Activated effector memory CD4-positive, alpha-beta T cell treated with anti-CD3 and anti-CD28 coated beads, Interleukin-2, amount 50 U/mL, for 16 hours (primary cell): ENCODE measurements around the gene GIGYF1.
"Not testable (repeated sequence)": the region's sequence is repeated elsewhere in the genome, so short reads cannot be mapped to it uniquely, and the experiment has no call there.

Experiments used
- DNase-seq: peaks from one replicate; pipeline ENCODE4 v3.0.0-alpha.2; 2020

GIGYF1 gene

GRCh38 chr7:100706672-100707311 lies 12.7 kb upstream of the GIGYF1 start:
- no peak for DNase-seq

- DNase-seq = peak; percentile 100
Measured at GRCh38 chr7:100705753-100706671, 12.0 kb upstream of the GIGYF1 start, which contains the start of gene POP7. Gene POP7, plus strand, starts transcription at chr7:100706121. Its CDS starts 710 bp downstream, at chr7:100706831.

DNA sequence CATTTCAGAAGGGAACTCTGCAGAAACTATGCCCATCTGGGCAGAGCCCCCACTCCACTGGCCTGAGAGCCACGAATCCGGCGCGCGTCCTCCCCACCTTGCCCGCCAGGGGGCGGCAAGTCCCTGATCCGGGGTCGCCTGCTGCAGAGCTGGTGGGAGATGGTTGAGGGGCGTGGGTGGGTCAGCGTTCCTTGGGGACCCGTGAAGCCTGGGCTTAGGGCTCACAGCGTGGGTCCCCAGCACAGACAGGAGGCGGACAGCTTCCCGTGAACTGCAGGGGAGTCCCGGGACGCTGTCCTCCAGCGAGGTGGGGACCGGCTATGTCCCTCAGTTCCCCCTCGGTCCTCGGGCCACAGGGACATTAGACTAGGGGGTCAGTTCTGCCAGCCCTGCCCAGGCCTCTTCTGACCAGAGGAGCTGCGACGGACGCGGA lies 11.3 kb upstream of the GIGYF1 start:
- peak; percentile 93 for DNase-seq

DNA sequence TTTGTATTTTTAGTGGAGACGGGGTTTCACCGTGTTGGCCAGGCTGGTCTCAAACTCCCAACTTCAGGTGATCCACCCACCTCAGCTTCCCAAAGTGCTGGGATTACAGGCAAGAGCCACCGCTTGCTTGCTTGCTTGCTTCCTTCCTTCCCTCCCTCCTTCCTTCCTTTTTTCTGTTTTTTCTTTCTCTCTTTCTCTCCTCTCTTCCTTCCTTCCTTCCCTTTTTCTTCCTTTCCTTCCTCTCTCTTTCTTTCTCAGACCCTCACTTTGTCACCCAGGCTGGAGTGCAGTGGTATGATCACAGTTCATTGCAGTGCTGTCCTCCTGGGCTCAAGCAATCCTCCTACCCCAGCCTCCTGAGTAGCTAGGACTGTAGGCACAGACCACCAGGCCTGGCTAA lies 7.0 kb upstream of the GIGYF1 start:
- DNase-seq = not testable (repeated sequence)

DNA sequence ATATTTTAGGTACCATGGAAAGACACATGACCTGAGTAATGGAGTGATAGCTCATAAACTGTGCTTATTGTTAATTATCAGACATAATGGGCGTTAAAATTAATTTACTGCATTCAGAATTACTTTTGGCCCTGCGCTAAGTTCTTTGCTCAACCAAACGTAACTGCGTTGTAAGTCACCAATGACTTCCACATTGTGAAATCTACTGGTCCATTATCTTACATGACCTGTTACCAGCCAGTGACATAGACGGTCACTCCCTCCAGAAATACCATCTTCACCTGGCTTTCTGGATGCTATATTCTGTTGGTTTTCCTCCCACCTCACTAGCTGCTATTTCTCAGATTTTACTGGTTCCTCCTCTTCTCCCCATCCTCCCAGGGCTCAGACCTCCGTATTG lies 5.0 kb upstream of the GIGYF1 start:
- DNase-seq = no peak

DNA sequence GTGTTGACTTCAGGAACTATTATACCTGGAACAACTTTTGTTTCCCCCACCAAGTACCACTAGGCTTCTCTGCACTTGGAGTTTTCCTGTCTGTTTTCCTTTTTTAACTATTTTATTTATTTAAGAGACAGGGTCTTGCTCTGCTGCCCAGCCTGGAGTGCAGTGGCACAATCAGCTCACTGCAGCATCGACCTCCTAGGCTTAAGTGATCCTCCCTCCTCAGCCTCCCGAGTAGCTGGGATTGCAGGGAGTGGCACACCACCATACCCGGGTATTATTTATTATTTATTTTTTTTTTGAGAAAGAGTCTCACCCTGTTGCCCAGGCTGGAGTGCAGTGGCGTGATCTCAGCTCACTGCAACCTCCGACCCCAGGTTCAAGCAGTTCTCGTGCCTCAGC lies 2.1 kb upstream of the GIGYF1 start:
- DNase-seq = no peak

DNA sequence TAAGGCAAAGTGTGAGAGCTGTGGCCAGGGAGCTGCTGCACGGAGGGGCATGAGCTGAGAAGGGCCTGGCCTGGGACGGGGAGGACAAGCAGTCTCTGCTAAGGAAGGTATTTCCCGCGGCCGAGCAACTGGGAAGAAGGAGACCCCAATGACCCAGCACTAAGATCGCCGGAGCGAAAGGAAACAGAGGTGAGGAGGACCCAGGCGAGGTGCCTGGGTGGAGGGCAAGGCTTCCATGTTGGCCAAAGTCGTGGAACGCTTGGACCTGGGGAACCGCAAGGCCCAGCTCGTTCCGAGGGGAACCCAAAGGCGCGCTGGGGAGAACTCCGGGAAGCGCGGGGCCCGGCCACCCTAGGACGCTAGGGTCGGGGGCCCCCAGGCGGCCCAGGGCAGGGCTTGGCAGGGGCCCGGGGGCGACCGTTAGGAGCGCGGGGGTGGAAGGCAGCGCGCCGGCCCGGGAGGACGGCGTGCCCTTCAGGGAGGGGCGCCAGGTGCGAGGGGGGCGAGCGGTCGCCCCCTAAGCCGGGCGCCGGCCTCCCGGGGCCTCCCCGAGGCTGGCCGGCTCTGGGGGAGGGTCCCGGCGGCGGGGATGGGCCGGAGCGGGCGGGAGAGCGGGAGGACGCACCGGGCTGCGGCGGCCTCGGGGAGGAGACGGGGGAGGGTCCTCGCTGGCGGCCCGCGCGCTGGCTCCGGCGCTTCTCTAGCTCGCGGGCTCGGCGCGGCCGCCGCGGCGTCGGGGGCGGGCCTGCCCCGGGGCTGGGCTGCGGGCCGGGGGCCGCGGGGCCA lies 545 bp downstream of the GIGYF1 start:
- no peak for DNase-seq

DNA sequence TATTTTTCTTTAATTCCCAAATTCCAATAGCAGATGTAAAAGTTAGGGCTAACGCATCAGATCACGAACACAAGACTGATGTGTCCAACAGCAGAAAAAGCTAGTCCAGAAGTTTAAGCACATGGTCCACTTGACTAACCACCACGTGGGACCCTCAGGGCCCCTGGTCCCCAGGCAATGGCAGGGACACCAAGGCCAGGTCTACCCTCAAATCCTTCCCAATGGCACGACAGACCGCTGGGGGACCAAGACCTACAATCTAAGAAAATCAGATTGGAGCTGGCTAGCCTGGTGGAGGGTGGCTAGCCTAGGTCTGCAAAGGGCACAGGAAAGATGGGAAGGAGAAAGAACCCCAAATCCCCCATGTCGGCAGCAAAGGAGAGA lies 1.5 kb downstream of the GIGYF1 start:
- no peak for DNase-seq

GRCh38 chr7:100691676-100692577 lies 2.1 kb downstream of the GIGYF1 start:
- peak; percentile 93 for DNase-seq

- DNase-seq = no peak
Measured at GRCh38 chr7:100689230-100690135, 4.6 kb downstream of the GIGYF1 start.

DNA sequence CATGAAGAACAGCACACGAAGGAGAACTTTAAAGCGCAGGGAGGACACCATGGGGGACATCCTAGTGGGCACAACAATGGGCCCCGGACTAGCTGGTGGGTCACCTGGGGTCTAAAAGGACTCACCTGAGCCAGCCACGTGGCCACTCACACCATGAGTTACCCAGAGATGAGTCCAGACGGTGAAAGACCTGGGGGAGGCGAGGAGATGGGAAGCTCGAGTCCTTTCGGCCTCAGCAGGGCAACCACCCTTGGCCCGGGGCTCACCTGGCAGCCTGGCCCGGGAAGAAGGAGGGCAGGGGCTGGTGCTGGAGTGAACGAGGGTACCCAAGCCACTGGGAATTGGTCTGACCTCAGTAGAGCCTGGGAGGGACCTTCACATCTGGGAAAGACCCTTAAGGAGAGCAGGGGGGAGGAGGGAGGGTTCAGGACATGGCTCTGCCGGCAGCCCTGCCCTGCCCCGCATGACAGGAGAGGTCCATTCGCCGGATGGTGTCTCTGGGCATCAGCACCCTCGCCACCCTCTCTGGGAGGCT lies 5.7 kb downstream of the GIGYF1 start:
- no peak for DNase-seq

- no peak for DNase-seq
Measured at GRCh38 chr7:100687751-100688300, 6.2 kb downstream of the GIGYF1 start.

DNA sequence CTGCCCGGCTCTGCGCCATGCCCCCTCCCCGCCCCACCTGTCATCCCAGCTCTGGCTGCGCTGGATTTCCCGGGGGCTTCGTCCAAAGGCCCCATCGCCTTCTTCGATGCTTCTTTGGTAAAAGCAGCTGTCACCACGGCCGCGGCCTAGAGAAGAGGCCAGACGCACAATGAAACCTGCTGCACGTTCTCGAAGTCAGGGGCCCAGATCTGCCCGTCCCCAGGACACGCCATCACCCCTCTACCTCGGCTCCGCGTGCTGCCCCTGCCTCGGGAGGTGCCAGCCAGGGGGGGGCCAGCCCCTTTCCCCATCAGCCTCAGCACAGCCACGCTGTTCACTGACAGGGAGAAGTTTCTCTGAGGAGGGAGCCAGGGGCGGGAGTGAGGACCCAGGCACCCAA lies 6.8 kb downstream of the GIGYF1 start:
- DNase-seq = no peak

GRCh38 chr7:100686822-100687211 lies 7.2 kb downstream of the GIGYF1 start:
- no peak for DNase-seq

DNA sequence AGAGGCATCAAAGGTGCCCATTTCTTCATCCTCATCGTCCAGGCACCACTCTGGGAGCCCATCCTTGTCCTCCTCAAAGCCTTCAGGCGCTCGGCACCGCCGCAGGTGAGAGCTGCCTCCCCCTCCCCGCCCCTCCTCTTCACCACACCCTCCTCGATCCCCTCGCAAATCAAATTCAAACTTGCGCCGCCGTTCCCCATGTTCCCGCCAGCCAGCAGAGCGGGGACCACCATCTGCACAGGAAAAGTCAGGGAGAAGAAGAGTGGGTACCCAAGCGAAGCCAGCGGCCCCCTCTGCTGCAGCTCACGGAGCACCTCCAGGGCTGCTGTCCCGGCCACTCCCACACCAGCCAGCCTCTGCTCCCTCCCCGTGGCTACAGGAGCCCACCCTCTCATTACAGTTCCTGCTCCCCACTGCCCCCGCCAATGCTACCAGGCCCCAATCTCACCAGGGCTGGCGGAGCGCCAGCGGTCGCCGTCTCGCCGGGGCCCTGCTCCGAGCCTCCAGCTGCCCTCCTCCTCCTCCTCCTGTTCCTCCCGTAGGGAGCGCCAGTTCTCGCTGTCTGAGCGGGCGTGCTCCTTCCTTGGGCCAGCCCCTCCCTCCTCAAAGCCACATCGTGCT lies 7.7 kb downstream of the GIGYF1 start:
- no peak for DNase-seq

GRCh38 chr7:100685631-100686145 lies 8.4 kb downstream of the GIGYF1 start:
- DNase-seq = no peak

GRCh38 chr7:100685049-100685605 lies 8.9 kb downstream of the GIGYF1 start:
- no peak for DNase-seq

DNA sequence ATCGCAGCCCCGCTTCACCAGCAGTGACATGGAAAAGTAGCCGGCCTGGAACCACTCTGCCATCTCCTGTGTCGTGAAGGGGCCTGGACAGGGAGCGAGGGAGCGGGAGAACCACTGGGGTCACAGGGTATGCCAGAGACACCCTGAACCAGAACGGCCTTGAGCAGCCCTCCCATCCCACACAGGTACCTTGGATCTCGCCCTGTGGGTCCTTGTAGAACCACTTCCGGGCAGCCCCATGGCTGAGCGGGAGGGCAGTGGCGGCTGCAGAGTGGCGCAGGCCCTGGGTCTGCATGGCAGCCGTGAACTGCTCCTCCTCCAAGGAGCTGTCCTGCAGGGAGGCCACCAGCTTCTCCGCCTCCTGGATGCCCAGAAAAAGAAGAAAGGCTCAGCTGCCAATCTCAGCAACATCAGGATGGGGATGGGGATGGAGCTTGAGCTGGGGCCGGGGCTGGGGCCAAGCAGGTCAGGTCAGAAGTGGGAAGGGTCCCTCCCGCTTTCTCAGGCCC lies 9.5 kb downstream of the GIGYF1 start:
- no peak for DNase-seq
